Uterus (tissue), 4 donors: Measurements from ENCODE around the gene PDCD1. TPM values are rescaled to one million over a fixed set of nuclear protein-coding genes. Genes with fewer than 3 reads are reported as not detected.
A peak's percentile ranks its signal among the peaks of the same experiment; 100 is the strongest.

ENCODE experiments used
- DNase-seq, 2 donors: peaks; one replicate each; pipeline ENCODE4 v3.0.0-alpha.2; 2019 to 2020
- H3K27ac ChIP-seq, 2 donors: fragments of 200-600 bp; sonication (generic); 1 replicate in 1 of 2; 2 replicates in 1 of 2; pipeline ENCODE4 v1.5.1; 2016 to 2018
- H3K27me3 ChIP-seq, 2 donors: fragments of 200-600 bp; sonication (generic); one replicate each; pipeline ENCODE4 v1.5.1; 2018 to 2019; ENCODE audit warnings: control low read depth in 1 of 2
- H3K36me3 ChIP-seq, 2 donors: fragments of 200-600 bp; sonication (generic); one replicate each; pipeline ENCODE4 v1.5.1; 2019; ENCODE audit warnings: control low read depth in 1 of 2
- H3K4me1 ChIP-seq, 2 donors: fragments of 200-600 bp; sonication (generic); one replicate each; pipeline ENCODE4 v1.5.1; 2018 to 2019; ENCODE audit warnings: control low read depth in 1 of 2
- H3K4me3 ChIP-seq, 2 donors: fragments of 200-600 bp; sonication (generic); 1 replicate in 1 of 2; 2 replicates in 1 of 2; pipeline ENCODE4 v1.5.1; 2018 to 2019; ENCODE audit warnings: mild to moderate bottlenecking in 1 of 2
- H3K9me3 ChIP-seq, 2 donors: fragments of 200-600 bp; sonication (generic); one replicate each; pipeline ENCODE4 v1.5.1; 2019; ENCODE audit warnings: control low read depth in 1 of 2
- CTCF ChIP-seq, 4 experiments: fragments of 200-600 bp in 2 of 4; fragments of 450-650 bp in 2 of 4; sonication (generic) in 2 of 4; IDR thresholded peaks; one replicate each; pipeline ENCODE4 v1.5.1; 2016 to 2019; ENCODE audit warnings: antibody characterized with exemption in 4 of 4, mild to moderate bottlenecking in 2 of 4, moderate library complexity in 1 of 4
- POLR2A ChIP-seq, 2 donors: fragments of 450-650 bp; IDR thresholded peaks; one replicate each; pipeline ENCODE4 v1.6.1; 2016; ENCODE audit warnings: antibody characterized with exemption in 2 of 2, mild to moderate bottlenecking in 1 of 2, moderate library complexity in 1 of 2
- intact Hi-C: fragments of 100-400 bp; cut with DNase I; formaldehyde crosslinking; loops from one replicate; pipeline ENCODE4 v1.15.1; 2023; ENCODE audit warnings: low total_unique reads
- total RNA-seq, 4 donors: library from RNA; depleted of rRNA in 3 of 4; stranded (reverse); fragments of >200 nt in 3 of 4; gene quantifications; one replicate each; pipeline versions ENCODE4 v1.1.0 to v1.2.4, GENCODE V29; 2014 to 2023
- donor health status: DM: yes; HTN: yes; CAD: no.

Gene PDCD1
- total RNA-seq, 4 donors from 2014 or later: 0.21 TPM; not detected in 3

- no peak overlapping the region for H3K4me3 ChIP-seq
- no peaks in the 10 kb centered on the region for H3K27me3 ChIP-seq
- H3K36me3 ChIP-seq: no peaks in the 10 kb centered on the region
- peak in 1 of 2 donors; percentile 7 for DNase-seq
- TF ChIP-seq POLR2A (IDR thresholded peaks at IDR 0.05) (no peak), CTCF (IDR thresholded peaks at IDR 0.05) (no peak)
- intact Hi-C loops: no loop called here
- no peaks in the 10 kb centered on the region for H3K4me1 ChIP-seq
- no peak overlapping the region for H3K27ac ChIP-seq
- H3K9me3 ChIP-seq: no peaks in the 10 kb centered on the region
Measured at GRCh38 chr2:241850544-241851324, 8.0 kb downstream of the PDCD1 start.

- no peak overlapping the region for H3K27ac ChIP-seq
- no peak for TF ChIP-seq POLR2A (IDR thresholded peaks at IDR 0.05)
- no peak for TF ChIP-seq CTCF (IDR thresholded peaks at IDR 0.05)
- H3K4me3 ChIP-seq: no peak overlapping the region
- H3K9me3 ChIP-seq: no peaks in the 10 kb centered on the region
- H3K4me1 ChIP-seq: no peaks in the 10 kb centered on the region
- no peaks in the 10 kb centered on the region for H3K27me3 ChIP-seq
- intact Hi-C loops: no loop called here
- DNase-seq: peak in 1 of 2 donors; percentile 8
- no peaks in the 10 kb centered on the region for H3K36me3 ChIP-seq
Measured at GRCh38 chr2:241849616-241850543, 8.8 kb downstream of the PDCD1 start.

GRCh38 chr2:241848761-241849615, 9.7 kb downstream of the PDCD1 start:
- TF ChIP-seq POLR2A (IDR thresholded peaks at IDR 0.05) (no peak), CTCF (IDR thresholded peaks at IDR 0.05) (no peak)
- Histone ChIP-seq H3K36me3 (no peaks in the 10 kb centered on the region), H3K27me3 (no peaks in the 10 kb centered on the region), H3K4me1 (peaks cover 0 to 5% of the 10 kb centered on the region in 2 donors), H3K27ac (no peak overlapping the region), H3K4me3 (no peak overlapping the region), H3K9me3 (no peaks in the 10 kb centered on the region)
- no peak for DNase-seq
- intact Hi-C loops: no loop called here

GRCh38 chr2:241846406-241846805, 12.3 kb downstream of the PDCD1 start:
- TF ChIP-seq CTCF (IDR thresholded peaks at IDR 0.05) (no peak), POLR2A (IDR thresholded peaks at IDR 0.05) (no peak)
- DNase-seq: no peak
- H3K9me3 ChIP-seq: no peaks in the 10 kb centered on the region
- H3K27ac ChIP-seq: no peak overlapping the region
- H3K36me3 ChIP-seq: no peaks in the 10 kb centered on the region
- H3K4me3 ChIP-seq: no peak overlapping the region
- intact Hi-C loops: no loop called here
- peaks cover 0 to 5% of the 10 kb centered on the region in 2 donors for H3K4me1 ChIP-seq
- no peaks in the 10 kb centered on the region for H3K27me3 ChIP-seq
